GM19099 (cell line): Measurements from ENCODE around the gene PDLIM7.

Experiments
- POLR2A ChIP-seq: IDR thresholded peaks from 3 replicates; pipeline ENCODE4 v1.6.1; 2011; ENCODE audit warnings: low read depth; ENCODE audit not compliant: insufficient read length; ENCODE audit errors: extremely low read depth

PDLIM7 gene

GRCh38 chr5:177512736-177513380 lies 15.5 kb upstream of the PDLIM7 start:
- no peak for TF ChIP-seq POLR2A

- TF ChIP-seq POLR2A = no peak
These were observed 14.6 kb upstream of the PDLIM7 start for GRCh38 chr5:177511796-177512675.

GRCh38 chr5:177511181-177511580 lies 13.8 kb upstream of the PDLIM7 start:
- no peak for TF ChIP-seq POLR2A

- peak; percentile 42 for TF ChIP-seq POLR2A
These were observed 13.2 kb upstream of the PDLIM7 start for GRCh38 chr5:177510567-177511053.

GRCh38 chr5:177509991-177510566 lies 12.7 kb upstream of the PDLIM7 start:
- TF ChIP-seq POLR2A = peak; percentile 26

GRCh38 chr5:177509381-177509951 lies 12.1 kb upstream of the PDLIM7 start, which contains the start of gene DOK3:
DOK3 (minus strand) TSS chr5:177509826; CDS start chr5:177509540, 286 bp downstream.
- TF ChIP-seq POLR2A = peak; percentile 41

GRCh38 chr5:177508837-177509236 lies 11.4 kb upstream of the PDLIM7 start:
- TF ChIP-seq POLR2A = peak; percentile 90

GRCh38 chr5:177508221-177508611 lies 10.8 kb upstream of the PDLIM7 start:
- TF ChIP-seq POLR2A = no peak

- no peak for TF ChIP-seq POLR2A
These were observed 10.3 kb upstream of the PDLIM7 start for GRCh38 chr5:177507596-177508220.

- no peak for TF ChIP-seq POLR2A
These were observed 9.8 kb upstream of the PDLIM7 start for GRCh38 chr5:177507165-177507564.

GRCh38 chr5:177505075-177505474 lies 7.7 kb upstream of the PDLIM7 start:
- no peak for TF ChIP-seq POLR2A

GRCh38 chr5:177504086-177505056 lies 7.0 kb upstream of the PDLIM7 start:
- no peak for TF ChIP-seq POLR2A

GRCh38 chr5:177503351-177504085 lies 6.1 kb upstream of the PDLIM7 start:
- no peak for TF ChIP-seq POLR2A

GRCh38 chr5:177502886-177503285 lies 5.5 kb upstream of the PDLIM7 start:
- no peak for TF ChIP-seq POLR2A
